ENCODE data around the gene HNMT. TPM values are rescaled to one million over a fixed set of nuclear protein-coding genes. Genes with fewer than 3 reads are reported as not detected.

Gene HNMT
- total and polyA plus RNA-seq, 2 of the 13 experiments (the other 11 are each of a cell fraction or from before 2014, with no cell fraction given) = 279 to 309 TPM

- no peak for TF ChIP-seq AKNA (CRISPR knock-in tag; IDR thresholded peaks at IDR 0.05; ENCODE audit: borderline replicate concordance)
- TF ChIP-seq STAG1 (CRISPR knock-in tag; IDR thresholded peaks at IDR 0.05) = 0 out of 2 replicates have a peak, but pooled peaks have one; percentile 3
- peak; percentile 13; the same call in 1 of the 2 replicates for TF ChIP-seq DMAP1 (CRISPR knock-in tag; IDR thresholded peaks at IDR 0.05)
- 0 out of 2 replicates have a peak, but pooled peaks have one; percentile 5 for TF ChIP-seq ZNF644 (CRISPR knock-in tag; IDR thresholded peaks at IDR 0.05; ENCODE audit: low read depth)
- peak; percentile 10 for TF ChIP-seq POLR2AphosphoS5 (IDR thresholded peaks at IDR 0.05; ENCODE audit: low read depth, low read length)
- TF ChIP-seq DRAP1 (CRISPR knock-in tag; IDR thresholded peaks at IDR 0.05) = no peak
- peak; percentile 1; the same call in 1 of the 2 replicates for TF ChIP-seq NCOA1 (CRISPR knock-in tag; IDR thresholded peaks at IDR 0.05)
- no peak; the same call in 1 of the 2 replicates for TF ChIP-seq GATAD1 (CRISPR knock-in tag; IDR thresholded peaks at IDR 0.05)
- TF ChIP-seq ARID5B (CRISPR knock-in tag; IDR thresholded peaks at IDR 0.05) = peak; percentile 11; the same call in 1 of the 2 replicates
- TF ChIP-seq ZNF777 (CRISPR knock-in tag; IDR thresholded peaks at IDR 0.05) = peak; percentile 37
- TF ChIP-seq ZNF296 (CRISPR knock-in tag; conservative IDR thresholded peaks at IDR 0.05) = no peak
These were observed 22.0 kb upstream of the HNMT start (continued) for GRCh38 chr2:137942037-137942832.

Measured in HepG2 (cell line).